Measurements from ENCODE around the gene RFNG.

RFNG gene

DNA sequence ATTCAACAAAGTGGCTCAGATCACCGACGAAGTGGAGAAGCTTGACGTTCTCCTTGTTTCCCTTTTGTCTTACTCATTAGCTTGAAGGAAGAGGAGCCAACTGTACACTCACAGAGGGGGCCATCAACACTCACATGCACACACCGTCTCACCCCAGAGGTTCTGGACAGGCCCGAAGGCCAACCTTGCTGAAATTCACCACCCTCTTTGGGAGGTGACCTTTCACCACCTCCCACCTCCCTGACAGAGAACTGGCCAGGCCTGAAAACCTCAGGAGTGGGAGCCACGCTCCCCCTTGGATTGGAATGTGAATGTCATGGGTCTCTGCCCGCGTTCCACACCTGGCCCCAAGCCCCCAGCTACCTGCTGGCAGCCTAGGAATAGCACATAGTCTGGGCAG lies 16.1 kb downstream of the RFNG start:
- H3K9me2 ChIP-seq (replicated peaks; ENCODE audit: insufficient read depth, low read length) = no peaks in the 10 kb centered on the region
- H4K20me1 ChIP-seq (ENCODE audit: low read depth, low read length) = peaks cover 4% of the 10 kb centered on the region; the same call in 1 of the 2 replicates
- H3K27ac ChIP-seq (ENCODE audit: low read depth, low read length) = no peak overlapping the region
- peaks cover 11% of the 10 kb centered on the region for H3K79me2 ChIP-seq (ENCODE audit: insufficient read depth, low read length)
- H3K36me3 ChIP-seq (ENCODE audit: low read length) = no peaks in the 10 kb centered on the region
- H3K9ac ChIP-seq (ENCODE audit: low read length) = no peak overlapping the region
- H2AFZ ChIP-seq (ENCODE audit: low read depth, low read length, severe bottlenecking) = no peak overlapping the region
- no peak for TF ChIP-seq EZH2phosphoT487 (conservative IDR thresholded peaks at IDR 0.05; ENCODE audit: low read length)
- TF ChIP-seq, protein P1, sequence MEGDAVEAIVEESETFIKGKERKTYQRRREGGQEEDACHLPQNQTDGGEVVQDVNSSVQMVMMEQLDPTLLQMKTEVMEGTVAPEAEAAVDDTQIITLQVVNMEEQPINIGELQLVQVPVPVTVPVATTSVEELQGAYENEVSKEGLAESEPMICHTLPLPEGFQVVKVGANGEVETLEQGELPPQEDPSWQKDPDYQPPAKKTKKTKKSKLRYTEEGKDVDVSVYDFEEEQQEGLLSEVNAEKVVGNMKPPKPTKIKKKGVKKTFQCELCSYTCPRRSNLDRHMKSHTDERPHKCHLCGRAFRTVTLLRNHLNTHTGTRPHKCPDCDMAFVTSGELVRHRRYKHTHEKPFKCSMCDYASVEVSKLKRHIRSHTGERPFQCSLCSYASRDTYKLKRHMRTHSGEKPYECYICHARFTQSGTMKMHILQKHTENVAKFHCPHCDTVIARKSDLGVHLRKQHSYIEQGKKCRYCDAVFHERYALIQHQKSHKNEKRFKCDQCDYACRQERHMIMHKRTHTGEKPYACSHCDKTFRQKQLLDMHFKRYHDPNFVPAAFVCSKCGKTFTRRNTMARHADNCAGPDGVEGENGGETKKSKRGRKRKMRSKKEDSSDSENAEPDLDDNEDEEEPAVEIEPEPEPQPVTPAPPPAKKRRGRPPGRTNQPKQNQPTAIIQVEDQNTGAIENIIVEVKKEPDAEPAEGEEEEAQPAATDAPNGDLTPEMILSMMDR (IDR thresholded peaks at IDR 0.05; ENCODE audit: insufficient read depth, low read length, poor library complexity, severe bottlenecking) = no peak
- H3K27me3 ChIP-seq (ENCODE audit: low read length) = no peaks in the 10 kb centered on the region
- H3K4me3 ChIP-seq (ENCODE audit: insufficient read depth, low read length, poor library complexity, severe bottlenecking) = no peak overlapping the region
- H3F3A ChIP-seq (ENCODE audit: insufficient read depth) = peaks cover 9% of the 10 kb centered on the region; the same call in 1 of the 2 replicates
- H3K4me2 ChIP-seq (ENCODE audit: low read depth, low read length, poor library complexity, severe bottlenecking) = no peak overlapping the region
- H3K9me3 ChIP-seq (ENCODE audit: insufficient read depth, low read length) = no peaks in the 10 kb centered on the region

DNA sequence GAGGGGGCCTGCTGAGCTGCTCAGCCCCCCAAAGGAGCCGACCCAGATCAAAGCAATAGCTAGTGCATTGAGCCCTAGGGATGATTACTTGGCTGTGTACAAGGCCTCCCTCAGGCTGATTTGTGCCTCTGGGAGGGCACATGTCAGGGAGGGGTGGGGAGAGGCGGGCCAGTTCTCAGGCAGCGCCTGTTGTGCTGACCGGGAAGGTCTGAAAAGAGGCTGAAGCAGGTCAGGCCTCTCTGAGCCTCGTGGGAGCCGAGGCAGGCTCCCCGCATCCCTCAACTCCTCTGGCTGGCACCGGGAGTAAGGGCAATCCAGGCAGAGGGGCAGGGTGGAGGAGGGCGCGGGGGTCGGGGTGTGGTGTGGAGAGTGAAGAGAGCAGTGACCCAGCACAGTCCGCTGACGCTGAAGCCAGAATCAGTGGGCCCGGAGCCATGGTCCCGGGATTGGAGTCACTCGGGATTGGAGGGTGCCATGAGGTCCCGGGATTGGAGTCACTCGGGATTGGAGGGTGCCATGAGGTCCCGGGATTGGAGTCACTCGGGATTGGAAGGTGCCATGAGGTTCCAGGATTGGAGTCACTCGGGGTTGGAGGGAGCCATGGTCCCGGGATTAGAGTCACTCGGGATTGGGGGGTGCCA lies 17.1 kb downstream of the RFNG start:
- Histone ChIP-seq H3K9ac (ENCODE audit: low read length) (no peak overlapping the region), H3K9me2 (replicated peaks; ENCODE audit: insufficient read depth, low read length) (no peaks in the 10 kb centered on the region), H3K27ac (ENCODE audit: low read depth, low read length) (no peak overlapping the region), H4K20me1 (ENCODE audit: low read depth, low read length) (peaks cover 4% of the 10 kb centered on the region; the same call in 1 of the 2 replicates), H3K4me2 (ENCODE audit: low read depth, low read length, poor library complexity, severe bottlenecking) (no peak overlapping the region), H3K4me3 (ENCODE audit: insufficient read depth, low read length, poor library complexity, severe bottlenecking) (no peak overlapping the region), H3K36me3 (ENCODE audit: low read length) (no peaks in the 10 kb centered on the region), H3F3A (ENCODE audit: insufficient read depth) (peaks cover 9% of the 10 kb centered on the region; the same call in 1 of the 2 replicates), H3K27me3 (ENCODE audit: low read length) (no peaks in the 10 kb centered on the region), H2AFZ (ENCODE audit: low read depth, low read length, severe bottlenecking) (no peak overlapping the region), H3K79me2 (ENCODE audit: insufficient read depth, low read length) (peaks cover 11% of the 10 kb centered on the region), H3K9me3 (ENCODE audit: insufficient read depth, low read length) (no peaks in the 10 kb centered on the region)
- TF ChIP-seq EZH2phosphoT487 (conservative IDR thresholded peaks at IDR 0.05; ENCODE audit: low read length) = no peak
- TF ChIP-seq, protein P1 (IDR thresholded peaks at IDR 0.05; ENCODE audit: insufficient read depth, low read length, poor library complexity, severe bottlenecking) = no peak

DNA sequence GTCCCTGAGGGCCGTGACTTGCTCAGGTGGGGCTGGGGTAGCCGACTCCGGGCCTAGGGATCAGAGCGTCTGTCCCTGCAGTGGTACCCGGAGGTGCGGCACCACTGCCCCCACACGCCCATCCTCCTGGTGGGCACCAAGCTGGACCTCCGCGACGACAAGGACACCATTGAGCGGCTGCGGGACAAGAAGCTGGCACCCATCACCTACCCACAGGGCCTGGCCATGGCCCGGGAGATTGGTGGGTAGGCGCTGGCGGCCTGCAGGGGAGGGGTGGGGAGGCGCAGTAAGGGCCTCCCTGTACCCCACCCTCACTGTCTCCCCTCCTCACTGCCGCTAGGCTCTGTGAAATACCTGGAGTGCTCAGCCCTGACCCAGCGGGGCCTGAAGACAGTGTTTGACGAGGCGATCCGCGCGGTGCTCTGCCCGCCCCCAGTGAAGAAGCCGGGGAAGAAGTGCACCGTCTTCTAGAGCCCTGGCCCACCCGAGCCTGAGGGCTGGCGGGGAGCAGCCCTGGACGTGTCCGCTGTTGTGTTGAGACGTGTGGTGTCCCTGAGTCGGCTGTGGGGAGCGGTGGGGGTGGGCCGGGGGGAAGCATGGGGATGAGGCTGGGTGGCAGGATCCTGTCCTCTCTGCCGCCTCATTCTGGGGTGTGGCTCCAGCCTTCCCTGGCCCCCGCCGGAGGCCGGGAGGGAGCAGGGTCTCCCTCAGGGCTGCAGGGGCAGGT lies 18.1 kb downstream of the RFNG start:
- H4K20me1 ChIP-seq (ENCODE audit: low read depth, low read length) = peaks cover 4% of the 10 kb centered on the region; the same call in 1 of the 2 replicates
- no peak overlapping the region for H3K4me3 ChIP-seq (ENCODE audit: insufficient read depth, low read length, poor library complexity, severe bottlenecking)
- H2AFZ ChIP-seq (ENCODE audit: low read depth, low read length, severe bottlenecking) = no peak overlapping the region
- H3K9ac ChIP-seq (ENCODE audit: low read length) = no peak overlapping the region
- H3K9me3 ChIP-seq (ENCODE audit: insufficient read depth, low read length) = no peaks in the 10 kb centered on the region
- H3K36me3 ChIP-seq (ENCODE audit: low read length) = no peaks in the 10 kb centered on the region
- H3K9me2 ChIP-seq (replicated peaks; ENCODE audit: insufficient read depth, low read length) = no peaks in the 10 kb centered on the region
- H3F3A ChIP-seq (ENCODE audit: insufficient read depth) = peaks cover 9% of the 10 kb centered on the region; the same call in 1 of the 2 replicates
- H3K79me2 ChIP-seq (ENCODE audit: insufficient read depth, low read length) = peaks cover 11% of the 10 kb centered on the region
- H3K27ac ChIP-seq (ENCODE audit: low read depth, low read length) = no peak overlapping the region
- no peak overlapping the region for H3K4me2 ChIP-seq (ENCODE audit: low read depth, low read length, poor library complexity, severe bottlenecking)
- H3K27me3 ChIP-seq (ENCODE audit: low read length) = no peaks in the 10 kb centered on the region
- TF ChIP-seq EZH2phosphoT487 (conservative IDR thresholded peaks at IDR 0.05; ENCODE audit: low read length) = no peak
- TF ChIP-seq, protein P1 (IDR thresholded peaks at IDR 0.05; ENCODE audit: insufficient read depth, low read length, poor library complexity, severe bottlenecking) = no peak

Data from SU-DHL-6 (cell line).